ACHN (cell line): ENCODE results near the gene MRPL17.
"Not testable (repeated sequence)": the region's sequence is repeated elsewhere in the genome, so short reads cannot be mapped to it uniquely, and the experiment has no call there.

Source experiments
- DNase-seq: peaks from one replicate; pipeline ENCODE4 v3.0.0-alpha.2; 2015
- in situ Hi-C: cut with HindIII; loops from 2 replicates; pipeline ENCODE4 v1.10.0; 2017; ENCODE audit warnings: low sequenced_read_pairs, low pct_ligation_motif_present, low pct_unique_long_range_greater_than_20kb

Gene MRPL17

DNA sequence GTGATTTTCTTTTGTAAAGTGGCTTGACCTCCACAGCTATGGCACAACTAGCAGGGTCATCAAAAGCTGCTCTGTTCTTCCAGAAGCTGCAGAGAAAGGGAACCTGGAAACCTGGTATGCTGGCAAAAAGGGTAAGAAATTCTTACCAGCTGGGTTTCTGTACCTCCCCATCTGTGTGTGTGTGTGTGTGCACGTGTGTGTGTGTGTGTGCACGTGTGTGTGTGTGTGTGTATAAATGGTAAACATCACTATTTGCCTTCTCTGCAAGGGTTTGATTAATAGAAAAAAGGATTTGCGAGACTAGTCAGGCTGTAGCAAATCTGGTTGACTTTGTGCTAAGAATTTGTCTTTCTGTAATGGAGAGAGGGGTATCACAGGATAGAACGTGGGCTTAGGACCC, 4.7 kb upstream of the MRPL17 start:
- in situ Hi-C loops = no loop called here
- DNase-seq = no peak

DNA sequence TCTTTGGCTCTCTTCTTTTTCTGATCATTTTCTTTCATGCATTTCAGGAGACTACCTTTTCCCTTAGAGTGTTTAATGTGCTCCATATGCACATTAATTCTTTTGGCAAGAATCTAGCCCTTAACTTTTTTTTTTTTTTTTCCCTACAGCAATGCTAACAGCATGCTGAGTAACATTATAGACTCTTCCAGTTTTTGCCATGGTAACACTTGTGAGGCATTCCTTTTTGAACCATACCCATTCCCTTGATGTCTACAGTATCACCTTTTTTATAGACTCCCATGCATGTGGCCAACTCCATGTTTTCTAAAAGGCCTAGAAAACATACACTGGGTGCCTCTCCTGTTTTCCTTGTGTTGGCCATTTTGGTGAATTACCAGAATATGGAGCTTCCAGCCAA, 2.9 kb upstream of the MRPL17 start:
- in situ Hi-C loops = no loop called here
- DNase-seq = no peak

- in situ Hi-C loops, DNase-seq: not testable (repeated sequence)
Observed at GRCh38 chr11:6684068-6684467, 928 bp upstream of the MRPL17 start.

DNA sequence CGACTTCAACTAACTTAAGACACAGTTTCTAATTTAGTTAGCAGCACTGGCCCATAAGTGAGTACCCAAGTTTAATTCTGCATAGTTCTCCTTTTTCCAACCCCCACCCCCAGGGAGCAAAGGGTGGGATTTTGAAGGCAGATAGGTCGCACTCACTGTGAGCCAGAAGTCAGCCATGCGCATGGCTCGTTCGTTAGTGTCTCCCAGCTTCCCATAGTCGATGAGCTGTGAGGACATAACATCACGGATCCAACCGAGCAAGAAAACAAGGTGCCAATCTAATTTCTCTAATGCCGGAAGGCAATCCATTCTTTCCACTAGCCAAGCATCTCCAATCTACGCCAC, 577 bp downstream of the MRPL17 start:
- in situ Hi-C loops = no loop called here
- no peak for DNase-seq

DNA sequence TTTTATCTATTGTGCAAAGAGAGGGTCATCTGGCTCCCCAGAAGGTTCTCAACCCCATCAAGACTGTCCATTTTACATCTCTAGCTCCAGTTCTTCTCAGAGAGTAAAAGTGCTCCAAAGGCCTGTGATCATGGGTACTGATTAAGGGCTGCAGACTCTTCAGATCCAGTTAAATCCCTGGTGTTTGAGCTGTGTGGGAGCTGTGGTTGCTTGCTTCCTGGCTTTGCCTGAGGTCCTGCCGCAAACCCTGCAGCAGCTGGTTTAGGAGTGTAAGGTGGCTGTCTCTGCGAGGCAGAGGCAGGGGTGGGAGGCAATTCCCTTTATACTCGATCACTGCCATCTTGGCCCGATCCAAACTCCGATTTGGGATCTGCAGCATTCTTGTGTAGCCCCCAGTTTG, 1.2 kb downstream of the MRPL17 start:
- in situ Hi-C loops = no loop called here
- DNase-seq = no peak

GRCh38 chr11:6681505-6681904, 1.6 kb downstream of the MRPL17 start:
- in situ Hi-C loops = no loop called here
- no peak for DNase-seq

DNA sequence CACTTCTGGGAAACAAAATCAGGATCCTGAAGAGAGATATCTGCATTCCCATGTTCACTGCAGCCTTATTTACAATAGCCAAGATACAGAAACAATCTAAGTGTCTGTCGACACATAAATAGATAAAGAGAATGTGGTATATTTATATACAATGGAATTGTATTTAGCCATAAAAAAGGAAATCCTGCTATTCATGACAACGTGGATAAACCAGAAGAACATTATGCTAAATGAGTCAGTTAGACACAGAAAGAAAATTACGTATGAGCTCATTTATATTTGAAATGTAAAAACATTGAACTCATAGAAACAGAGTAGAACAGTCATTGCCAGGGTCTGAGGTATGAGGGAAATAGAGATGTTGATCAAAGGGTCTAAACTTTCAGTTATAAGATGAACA, 6.1 kb downstream of the MRPL17 start:
- DNase-seq = no peak
- in situ Hi-C loops = no loop called here

GRCh38 chr11:6674862-6675261, 8.3 kb downstream of the MRPL17 start:
- no peak for DNase-seq
- in situ Hi-C loops = no loop called here

DNA sequence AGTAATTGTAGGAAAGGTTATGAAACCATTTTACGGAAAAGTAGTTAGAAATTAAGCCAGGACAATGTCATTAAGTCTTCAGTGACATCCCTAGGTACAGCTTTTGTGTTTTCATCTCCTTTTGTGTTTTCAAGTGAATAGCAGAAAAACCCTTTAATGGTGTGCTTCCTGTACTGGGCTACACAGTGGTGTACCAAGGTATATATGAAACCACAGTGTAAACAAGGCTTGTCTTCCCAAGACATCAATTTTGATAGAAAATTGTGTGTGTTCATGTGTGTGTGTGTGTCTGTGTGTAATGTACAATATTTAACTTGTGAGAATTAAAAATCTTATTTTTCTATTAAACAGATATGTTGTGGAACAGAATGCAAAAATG, 8.9 kb downstream of the MRPL17 start:
- in situ Hi-C loops = no loop called here
- DNase-seq = no peak

- in situ Hi-C loops = no loop called here
Observed at GRCh38 chr11:6673523-6674218, 9.5 kb downstream of the MRPL17 start.

DNA sequence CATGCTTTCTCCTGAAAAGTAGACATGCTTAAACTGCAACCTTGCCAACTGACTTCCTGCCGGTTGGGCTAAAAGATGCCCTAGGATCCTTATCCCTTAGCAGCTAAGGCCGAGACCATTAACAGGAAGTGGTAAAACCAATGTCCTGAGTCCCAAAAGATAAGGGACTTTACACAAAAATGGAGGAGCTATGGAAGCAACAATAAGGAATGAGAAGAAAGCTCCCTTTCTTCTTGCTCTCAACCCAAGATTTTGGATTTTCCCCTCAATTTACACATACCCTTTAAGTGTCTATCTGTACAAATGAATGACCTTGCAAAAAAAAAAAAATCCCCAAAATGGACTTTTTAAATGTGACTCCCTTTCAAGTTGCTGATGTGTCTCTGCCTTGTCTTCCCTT, 11.1 kb downstream of the MRPL17 start:
- no peak for DNase-seq
- in situ Hi-C loops = no loop called here

More at GRCh38 chr11:6673523-6674218, 9.5 kb downstream of the MRPL17 start:
- DNase-seq = no peak

DNA sequence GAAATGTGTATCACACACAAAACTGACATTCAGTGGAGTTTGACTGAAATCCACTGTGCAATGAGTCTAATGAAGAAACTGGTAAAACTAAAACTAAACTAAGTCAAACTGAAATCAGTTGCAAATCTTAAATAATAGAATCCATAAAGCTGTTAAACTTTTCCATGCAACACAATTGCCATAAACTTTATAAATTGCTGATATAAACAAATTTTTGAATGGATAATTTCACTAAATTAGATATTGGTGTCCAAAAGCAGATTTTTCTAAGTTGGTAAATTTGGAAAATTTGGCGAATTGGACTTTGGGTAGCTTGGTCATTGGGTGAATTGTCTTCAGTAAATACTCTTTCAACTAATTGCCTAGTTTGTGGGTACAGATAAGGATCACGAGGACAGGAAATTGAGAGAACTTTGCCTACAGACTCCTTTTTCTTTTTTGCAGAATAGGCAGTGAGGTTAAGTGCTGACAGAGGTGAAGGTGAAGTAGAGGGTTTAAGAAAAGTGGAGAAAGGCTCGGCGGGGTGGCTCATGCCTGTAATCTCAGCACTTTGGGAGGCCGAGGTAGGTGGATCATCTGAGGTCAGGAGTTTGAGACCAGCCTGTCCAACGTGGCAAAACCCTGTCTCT, 12.8 kb downstream of the MRPL17 start:
- in situ Hi-C loops = no loop called here
- DNase-seq = no peak

DNA sequence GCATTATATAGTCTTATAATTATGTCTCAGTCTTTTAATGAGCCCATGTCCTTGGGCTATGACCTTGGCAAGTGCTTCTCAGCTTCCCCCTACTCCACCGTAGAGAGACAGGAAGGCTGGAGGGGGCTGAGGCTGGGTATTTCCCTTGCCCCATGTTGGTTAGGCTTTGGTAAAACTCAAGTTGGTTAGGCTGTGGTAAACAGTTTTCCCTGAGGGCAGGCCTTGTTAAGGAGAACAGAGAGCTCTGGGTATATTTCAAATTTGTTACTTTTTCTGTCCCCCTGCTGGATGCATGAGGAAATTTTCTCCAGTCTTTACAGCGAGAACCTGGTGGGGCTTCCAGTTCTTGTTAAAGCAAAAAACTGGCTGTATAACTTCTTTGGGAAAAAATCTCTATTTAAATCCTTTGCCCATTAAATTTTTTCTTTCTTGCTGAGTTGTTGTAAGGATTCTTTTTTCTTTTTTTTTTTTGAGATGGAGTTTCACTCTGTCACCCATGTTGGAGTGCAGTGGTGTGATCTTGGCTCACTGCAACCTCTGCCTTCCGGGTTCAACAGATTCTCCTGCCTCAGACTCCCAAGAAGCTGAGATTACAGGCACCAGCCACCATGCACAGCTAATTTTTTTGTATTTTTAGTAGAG, 15.3 kb downstream of the MRPL17 start:
- in situ Hi-C loops = no loop called here
- peak; percentile 19 for DNase-seq

DNA sequence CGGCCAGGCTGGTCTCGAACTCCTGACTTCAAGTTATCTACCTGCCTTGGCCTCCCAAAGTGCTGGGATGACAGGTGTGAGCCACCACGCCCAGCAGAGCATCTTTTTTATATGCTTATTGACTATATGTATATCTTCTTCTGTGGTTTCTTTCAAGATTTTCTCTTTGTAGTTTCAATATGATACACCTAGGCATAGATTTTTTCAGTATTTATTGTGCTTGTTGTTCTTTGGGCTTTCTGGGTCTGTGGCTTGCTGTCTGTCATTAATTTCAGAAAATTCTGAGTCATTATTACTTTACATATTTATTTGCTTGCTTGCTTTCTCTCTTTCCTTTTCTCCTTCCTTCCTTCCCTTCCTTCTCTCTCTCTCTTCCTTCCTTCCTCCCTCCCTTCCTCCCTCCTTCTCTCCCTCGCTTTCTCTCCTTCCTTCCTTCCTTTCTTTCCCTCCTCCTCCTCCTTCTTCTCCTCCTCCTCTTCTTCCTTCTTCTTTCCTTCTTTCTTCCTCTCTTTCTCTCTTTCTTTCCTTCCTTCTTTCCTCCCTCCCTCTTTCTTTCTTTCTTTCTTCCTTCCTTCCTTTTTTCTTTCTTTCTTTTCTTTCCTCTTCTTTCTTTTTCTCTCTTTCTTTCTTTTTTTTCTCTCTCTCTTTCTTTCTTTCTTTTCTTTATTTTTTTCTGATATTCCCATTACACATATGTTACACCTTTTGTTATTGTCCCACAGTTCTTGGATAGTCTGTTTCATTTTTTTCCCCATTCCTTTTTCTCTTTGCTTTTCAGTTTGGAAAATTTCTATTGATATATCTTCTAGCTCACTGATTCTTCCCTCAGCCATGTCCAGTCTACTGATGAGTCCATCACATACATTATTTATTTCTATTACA, 16.6 kb downstream of the MRPL17 start:
- DNase-seq = no peak
- in situ Hi-C loops = no loop called here

- DNase-seq = no peak
- in situ Hi-C loops = no loop called here
Observed at GRCh38 chr11:6664551-6664950, 18.6 kb downstream of the MRPL17 start.

DNA sequence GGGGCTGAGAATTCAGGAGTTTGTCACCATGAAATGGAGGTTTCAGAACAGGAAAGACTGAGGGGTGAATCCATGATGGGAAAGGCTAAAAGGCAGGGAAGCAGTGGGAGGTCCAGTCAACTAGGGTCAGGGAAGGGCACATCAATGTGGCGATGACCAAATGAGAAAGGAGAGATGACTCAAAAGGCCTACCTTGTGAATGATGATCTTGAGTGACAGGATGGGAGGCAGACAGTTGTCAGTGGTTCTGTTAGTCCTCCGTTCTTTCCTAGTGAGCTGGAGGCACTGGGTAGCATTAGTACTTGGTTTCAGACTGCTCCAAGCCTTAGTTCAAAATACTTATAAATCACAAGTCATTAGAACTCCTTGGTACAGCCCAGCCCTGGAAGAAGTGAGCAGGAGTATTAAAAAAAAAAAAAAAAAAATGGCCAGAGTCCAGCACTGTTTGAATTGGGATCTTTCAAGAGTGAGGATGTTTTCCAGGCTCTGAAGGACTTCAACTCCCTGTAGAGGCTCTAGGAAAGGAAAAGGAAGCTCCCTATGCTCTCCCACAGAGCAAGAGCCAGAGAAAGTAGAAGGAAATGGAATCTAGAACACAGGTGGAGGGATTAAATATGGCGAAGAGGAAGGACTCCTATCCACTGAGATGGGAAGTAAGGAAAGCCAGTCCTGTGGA, 19.2 kb downstream of the MRPL17 start:
- DNase-seq = no peak
- in situ Hi-C loops = no loop called here

GRCh38 chr11:6660712-6661111, 22.4 kb downstream of the MRPL17 start:
- DNase-seq = no peak
- in situ Hi-C loops = no loop called here

DNA sequence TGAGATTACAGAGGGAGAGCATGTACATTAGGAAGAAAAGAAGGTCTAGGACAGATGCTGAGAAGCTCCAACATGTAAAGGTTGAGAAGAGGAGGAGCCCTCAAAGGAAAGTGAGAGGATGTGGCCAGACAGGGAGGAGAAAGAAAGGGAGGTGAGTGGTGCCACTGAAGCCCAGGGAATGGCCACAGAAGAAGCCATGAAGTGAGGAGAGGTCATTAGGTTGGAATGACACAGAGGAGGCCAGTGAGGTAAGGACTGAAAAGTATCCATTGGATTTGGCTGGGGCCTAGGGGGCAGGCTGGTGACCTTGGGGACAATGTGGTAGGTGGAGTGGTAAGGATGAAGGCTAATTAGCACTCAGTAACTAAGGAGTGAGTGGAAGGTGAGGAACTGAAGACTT, 24.5 kb downstream of the MRPL17 start:
- no peak for DNase-seq
- in situ Hi-C loops = no loop called here

DNA sequence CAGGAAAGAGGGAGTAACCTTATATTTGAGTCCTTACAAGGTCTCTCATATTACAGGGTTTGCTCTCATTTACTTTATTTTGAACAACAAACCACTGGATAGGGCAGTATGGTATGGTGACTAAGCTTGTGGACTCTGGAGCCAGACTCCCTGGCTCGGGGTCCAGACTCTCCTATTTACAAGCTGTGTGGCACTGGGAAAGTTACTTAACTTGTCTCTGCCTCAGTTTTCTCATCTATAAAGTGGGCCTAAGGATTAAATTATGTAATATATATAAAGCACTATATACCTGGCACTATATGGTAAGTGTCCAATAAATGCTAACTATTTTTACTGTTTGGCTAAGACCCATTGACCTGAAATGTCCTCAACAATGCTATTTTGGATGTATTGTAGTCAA, 25.8 kb downstream of the MRPL17 start:
- no peak for DNase-seq
- in situ Hi-C loops = no loop called here
